Right renal cortex interstitium (tissue), 3 donors: ENCODE measurements around the gene BOC. TPM values are rescaled to one million over a fixed set of nuclear protein-coding genes. Genes with fewer than 3 reads are reported as not detected.
"Not testable (repeated sequence)": the region's sequence is repeated elsewhere in the genome, so short reads cannot be mapped to it uniquely, and the experiment has no call there.

Experiments used
- DNase-seq, 3 donors: peaks; one replicate each; pipeline ENCODE4 v3.0.0-alpha.2; 2013; ENCODE audit warnings: low read depth in 3 of 3, low spot score in 2 of 3
- polyA plus RNA-seq, 3 donors: library from polyadenylated mRNA; unstranded; fragments of 120-200 nt; gene quantifications; one replicate each; pipeline ENCODE4 v1.2.1, GENCODE V29; 2013; ENCODE audit not compliant: insufficient read length in 3 of 3

BOC gene
- 10 to 100 TPM; 18.9 to 24.0 (median 23.9) TPM for polyA plus RNA-seq

DNA sequence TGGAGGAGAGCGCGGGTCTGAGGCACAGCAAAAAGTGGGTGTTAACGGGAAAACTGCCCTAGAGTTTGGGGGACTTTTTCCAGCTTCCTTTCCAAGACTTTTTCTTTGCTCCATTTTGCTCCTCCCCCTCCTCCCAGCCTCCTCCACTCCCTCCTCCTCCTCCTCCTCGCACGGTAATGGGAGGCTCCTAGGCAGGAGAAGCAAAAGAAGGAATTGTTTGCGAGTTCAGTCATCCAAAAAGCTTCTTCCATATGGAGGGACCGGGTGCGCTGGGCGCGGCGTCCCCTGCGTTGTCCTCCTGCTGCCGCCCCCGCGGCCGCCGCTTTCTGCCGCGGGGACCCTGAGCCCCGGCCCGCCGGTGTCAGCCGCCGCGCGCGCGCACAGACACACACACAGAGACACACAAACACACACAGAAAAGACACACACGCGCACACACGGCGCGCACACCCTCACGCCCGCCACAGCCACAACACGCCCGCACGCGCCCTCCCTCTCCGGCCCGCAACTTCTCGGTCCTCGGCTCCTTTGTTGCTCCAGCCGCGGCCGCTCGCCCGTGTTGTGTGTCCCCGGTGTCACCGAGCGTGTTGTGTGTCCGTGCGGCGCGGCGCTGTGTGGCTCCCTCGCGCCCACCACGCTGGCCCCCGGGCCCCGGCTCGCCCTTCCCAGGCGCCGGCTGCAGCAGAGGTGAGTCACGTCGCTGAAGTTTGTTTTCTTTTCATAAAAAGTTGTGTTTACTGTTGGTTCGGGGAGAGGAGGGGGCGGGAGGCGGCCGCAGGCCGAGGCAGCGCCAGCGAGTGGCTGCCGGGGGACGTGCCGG, at the start of gene BOC:
BOC (plus strand) TSS at position 228 of the 820 bp plus-strand sequence. CDS start 38,246 bp downstream, outside the sequence.
- peak in 2 of 3 donors; percentile 69 to 72 for DNase-seq

GRCh38 chr3:113161661-113162060, 49.7 kb upstream of the BOC start:
- DNase-seq: no peak

GRCh38 chr3:113163152-113163551, 48.2 kb upstream of the BOC start:
- no peak for DNase-seq

GRCh38 chr3:113165841-113166240, 45.5 kb upstream of the BOC start:
- DNase-seq: no peak

GRCh38 chr3:113166357-113166718, 45.0 kb upstream of the BOC start:
- no peak for DNase-seq

- peak in 1 of 3 donors; percentile 73 for DNase-seq
Observed at GRCh38 chr3:113166719-113167492, 44.5 kb upstream of the BOC start.

GRCh38 chr3:113167825-113168801, 43.2 kb upstream of the BOC start:
- DNase-seq: no peak

DNA sequence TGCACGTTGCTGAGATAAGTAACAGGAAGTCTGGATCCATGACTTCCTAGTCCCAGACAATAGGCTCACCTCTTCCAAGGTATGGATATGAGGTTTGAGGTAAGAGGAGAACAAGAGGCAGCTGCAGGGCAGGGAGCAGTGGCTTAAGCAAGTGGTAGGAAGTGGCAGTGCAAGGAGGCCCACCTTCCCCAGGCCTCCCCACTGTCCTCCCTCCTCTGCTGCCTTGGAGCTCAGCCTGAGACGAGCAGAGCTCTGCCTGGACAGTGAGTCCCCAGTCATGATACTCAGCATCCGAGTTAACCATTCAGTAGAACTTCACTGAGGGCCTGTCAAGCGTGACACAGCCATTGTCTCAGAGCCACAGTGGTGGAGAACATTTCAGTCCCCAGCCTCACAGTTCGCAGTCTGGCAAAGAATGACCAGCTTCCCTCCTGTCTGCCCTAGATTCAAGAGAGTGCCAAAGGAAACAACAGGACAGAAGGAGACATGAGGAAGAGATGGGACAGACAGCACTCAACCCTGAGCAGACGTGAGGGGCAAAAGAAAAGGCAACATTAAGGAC, 41.4 kb upstream of the BOC start:
- DNase-seq: no peak

DNA sequence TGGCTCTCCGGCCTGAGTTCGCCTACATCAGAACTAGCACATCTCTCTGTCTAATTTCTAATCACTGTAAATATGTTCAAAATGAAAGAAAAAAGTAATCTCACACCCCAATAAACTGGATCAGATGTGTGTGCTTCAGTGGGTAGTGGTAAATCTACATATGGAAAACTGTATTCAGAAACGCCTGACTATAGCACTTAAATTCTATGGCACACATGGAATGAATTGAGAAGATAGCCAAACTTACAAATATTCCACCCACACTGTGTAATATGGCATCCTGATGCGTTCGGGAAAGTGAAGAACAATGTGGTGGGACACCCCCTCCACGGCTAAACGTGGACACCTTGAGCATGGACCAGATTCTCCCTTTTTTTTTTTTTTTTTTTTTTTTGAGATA, 40.6 kb upstream of the BOC start:
- no peak for DNase-seq

DNA sequence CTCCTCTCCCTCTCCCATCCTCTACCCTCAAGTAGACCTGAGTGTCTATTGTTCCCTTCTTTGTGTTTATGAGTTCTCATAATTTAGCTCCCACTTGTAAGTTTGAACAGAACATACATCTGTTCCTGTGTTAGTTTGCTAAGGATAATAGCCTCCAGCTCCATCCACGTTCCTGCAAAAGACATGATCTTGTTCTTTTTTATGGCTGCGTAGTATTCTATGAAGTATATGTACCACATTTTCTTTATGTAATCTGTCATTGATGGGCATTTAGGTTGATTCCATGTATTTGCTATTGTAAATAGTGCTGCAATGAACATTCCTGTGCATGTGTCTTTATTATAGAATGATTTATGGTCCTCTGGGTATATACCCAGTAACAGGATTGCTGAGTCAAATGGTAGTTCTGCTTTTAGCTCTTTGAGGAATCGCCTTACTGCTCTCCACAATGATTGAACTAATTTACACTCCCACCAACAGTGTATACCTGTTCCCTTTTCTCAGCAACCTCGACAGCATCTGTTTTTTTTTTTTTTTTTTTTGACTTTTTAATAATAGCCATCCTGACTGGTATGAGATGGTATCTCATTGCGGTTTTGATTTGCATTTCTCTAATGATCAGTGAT, 39.6 kb upstream of the BOC start:
- DNase-seq: not testable (repeated sequence)

- DNase-seq: no peak
Observed at GRCh38 chr3:113173102-113173501, 38.3 kb upstream of the BOC start.

GRCh38 chr3:113174304-113174703, 37.1 kb upstream of the BOC start:
- no peak for DNase-seq

GRCh38 chr3:113174801-113175485, 36.4 kb upstream of the BOC start:
- no peak for DNase-seq

DNA sequence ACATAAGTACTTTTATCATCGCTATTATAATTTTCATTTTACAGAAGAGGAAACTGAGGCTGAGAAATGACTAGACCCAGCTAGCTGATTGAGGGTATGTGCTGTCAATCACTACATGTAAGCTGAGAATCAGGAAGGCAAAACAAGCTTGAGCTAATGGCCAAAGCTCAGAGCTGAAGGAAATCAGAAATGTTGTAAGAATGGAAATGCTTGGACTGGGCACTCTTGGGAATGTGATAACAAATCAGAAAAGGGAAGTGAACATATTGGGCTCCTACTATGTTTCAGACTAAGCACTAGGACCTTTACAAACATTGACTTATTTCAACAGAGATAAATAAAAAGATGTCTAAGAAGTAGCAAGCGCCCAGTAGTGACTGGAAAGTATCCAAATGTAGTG, 33.8 kb upstream of the BOC start:
- DNase-seq: no peak

- no peak for DNase-seq
Observed at GRCh38 chr3:113179235-113179824, 32.0 kb upstream of the BOC start.

GRCh38 chr3:113183748-113184661, 27.4 kb upstream of the BOC start:
- no peak for DNase-seq

DNA sequence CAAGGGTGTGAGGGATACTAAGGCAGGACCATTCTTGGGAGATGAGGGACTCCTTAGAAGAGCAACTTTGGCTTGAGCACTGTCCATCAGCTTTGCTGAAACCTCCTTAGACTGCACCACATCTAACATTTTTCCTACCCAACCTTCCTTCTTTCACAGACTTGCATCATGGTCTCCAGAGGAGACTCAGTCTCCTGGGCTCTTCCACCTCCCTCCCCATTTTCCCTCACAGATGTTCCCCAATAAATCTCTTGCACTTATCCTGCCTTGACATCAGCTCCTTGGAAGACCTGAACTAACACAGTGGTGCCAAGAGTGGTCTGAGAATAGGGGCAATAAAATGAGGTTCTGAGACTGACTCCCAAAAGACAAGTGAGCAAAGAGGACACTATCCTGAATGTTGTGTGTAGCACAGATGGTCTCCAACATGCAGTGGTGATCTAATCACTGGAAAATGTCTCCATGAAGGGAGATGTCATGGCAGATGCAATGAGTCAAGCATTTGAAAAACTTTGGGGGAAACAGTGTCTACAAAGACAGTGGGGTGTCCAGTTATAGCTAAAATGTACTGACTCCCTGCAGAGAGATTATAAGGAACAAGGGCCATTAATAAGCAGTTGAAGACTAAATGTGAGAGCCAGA, 26.0 kb upstream of the BOC start:
- no peak for DNase-seq
